Dedifferentiated amniotic fluid mesenchymal stem cell (primary cell): Measurements from ENCODE around the gene C15orf39.
"Not testable (repeated sequence)": the region's sequence is repeated elsewhere in the genome, so short reads cannot be mapped to it uniquely, and the experiment has no call there.

Experiments used
- DNase-seq: peaks from one replicate; pipeline ENCODE4 v3.0.0-alpha.2; 2016; ENCODE audit errors: extremely low spot score

The C15orf39 gene

GRCh38 chr15:75212200-75212858, 10.6 kb downstream of the C15orf39 start:
- no peak for DNase-seq

- DNase-seq, result no peak
Observed at GRCh38 chr15:75213212-75213767, 11.6 kb downstream of the C15orf39 start.

- no peak for DNase-seq
Observed at GRCh38 chr15:75213768-75214221, 12.1 kb downstream of the C15orf39 start.

- no peak for DNase-seq
Observed at GRCh38 chr15:75214293-75215096, 12.8 kb downstream of the C15orf39 start.

- DNase-seq, result no peak
Observed at GRCh38 chr15:75215107-75216004, 13.7 kb downstream of the C15orf39 start.

- no peak for DNase-seq
Observed at GRCh38 chr15:75217012-75217411, 15.3 kb downstream of the C15orf39 start.

GRCh38 chr15:75217574-75217973, 15.9 kb downstream of the C15orf39 start:
- DNase-seq, result not testable (repeated sequence)

- not testable (repeated sequence) for DNase-seq
Observed at GRCh38 chr15:75219507-75219929, 17.8 kb downstream of the C15orf39 start.

- DNase-seq, result no peak
Observed at GRCh38 chr15:75223688-75224087, 22.0 kb downstream of the C15orf39 start.

GRCh38 chr15:75224281-75224680, 22.6 kb downstream of the C15orf39 start:
- DNase-seq, result no peak

GRCh38 chr15:75225102-75225836, 23.6 kb downstream of the C15orf39 start:
- not testable (repeated sequence) for DNase-seq

GRCh38 chr15:75225951-75226732, 24.5 kb downstream of the C15orf39 start:
- DNase-seq, result no peak

- not testable (repeated sequence) for DNase-seq
Observed at GRCh38 chr15:75227112-75227511, 25.4 kb downstream of the C15orf39 start.

GRCh38 chr15:75227663-75228280, 26.1 kb downstream of the C15orf39 start:
- no peak for DNase-seq

- DNase-seq, result no peak
Observed at GRCh38 chr15:75228787-75229186, 27.1 kb downstream of the C15orf39 start.

GRCh38 chr15:75229191-75230015, 27.7 kb downstream of the C15orf39 start:
- no peak for DNase-seq

GRCh38 chr15:75230016-75230343, 28.3 kb downstream of the C15orf39 start:
- DNase-seq, result no peak

GRCh38 chr15:75230551-75231371, 29.1 kb downstream of the C15orf39 start:
- DNase-seq, result no peak
